ENCODE results near the gene CACNA1I.

Gene CACNA1I

DNA sequence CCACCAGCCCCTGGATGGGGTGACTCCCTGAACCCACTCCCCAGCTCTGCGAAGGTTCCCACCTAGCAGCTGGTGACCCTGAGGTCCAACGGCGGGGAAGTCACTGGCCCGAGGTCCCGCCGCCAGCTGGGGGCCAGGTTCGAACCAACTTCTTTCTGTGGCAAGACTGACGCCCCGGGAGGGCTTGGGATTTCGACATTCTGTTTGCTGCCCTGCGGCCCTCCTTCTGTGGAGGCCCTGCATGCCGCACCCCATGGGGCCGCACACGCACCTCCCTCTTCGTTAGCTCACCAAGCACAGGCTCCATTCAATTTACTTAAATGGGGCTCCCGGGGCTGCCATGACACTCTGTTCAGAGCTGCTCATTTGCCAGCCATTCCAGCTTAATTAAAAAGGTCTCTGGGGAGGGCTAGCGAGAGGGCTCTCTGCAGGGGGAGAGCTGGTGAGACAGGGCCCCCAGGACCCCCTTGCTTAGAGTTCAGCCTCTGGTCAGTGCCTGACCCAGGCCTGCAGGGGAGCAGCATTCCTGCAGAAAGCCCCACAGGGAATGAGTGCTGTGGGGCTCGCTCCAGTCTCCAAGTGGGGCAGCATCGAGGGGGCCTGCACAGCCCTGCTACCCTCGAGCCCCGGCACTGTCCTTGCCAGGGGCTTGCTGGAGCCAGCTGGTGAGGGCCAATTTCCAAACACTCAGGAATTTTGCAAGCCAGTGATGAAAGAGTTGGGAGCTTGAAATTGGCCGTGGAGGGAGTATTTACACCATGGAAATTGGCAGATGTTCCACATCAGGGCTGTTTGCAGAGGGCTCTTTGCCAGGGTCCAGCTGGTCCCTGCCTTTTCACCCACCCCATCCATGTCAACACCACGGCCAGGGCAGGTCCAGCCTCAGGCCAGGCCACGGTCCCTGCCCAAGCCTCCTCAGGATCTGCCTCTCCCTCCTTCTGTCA lies 80.8 kb downstream of the CACNA1I start:
- DNase-seq (ENCODE audit: low read depth): no peak

DNA sequence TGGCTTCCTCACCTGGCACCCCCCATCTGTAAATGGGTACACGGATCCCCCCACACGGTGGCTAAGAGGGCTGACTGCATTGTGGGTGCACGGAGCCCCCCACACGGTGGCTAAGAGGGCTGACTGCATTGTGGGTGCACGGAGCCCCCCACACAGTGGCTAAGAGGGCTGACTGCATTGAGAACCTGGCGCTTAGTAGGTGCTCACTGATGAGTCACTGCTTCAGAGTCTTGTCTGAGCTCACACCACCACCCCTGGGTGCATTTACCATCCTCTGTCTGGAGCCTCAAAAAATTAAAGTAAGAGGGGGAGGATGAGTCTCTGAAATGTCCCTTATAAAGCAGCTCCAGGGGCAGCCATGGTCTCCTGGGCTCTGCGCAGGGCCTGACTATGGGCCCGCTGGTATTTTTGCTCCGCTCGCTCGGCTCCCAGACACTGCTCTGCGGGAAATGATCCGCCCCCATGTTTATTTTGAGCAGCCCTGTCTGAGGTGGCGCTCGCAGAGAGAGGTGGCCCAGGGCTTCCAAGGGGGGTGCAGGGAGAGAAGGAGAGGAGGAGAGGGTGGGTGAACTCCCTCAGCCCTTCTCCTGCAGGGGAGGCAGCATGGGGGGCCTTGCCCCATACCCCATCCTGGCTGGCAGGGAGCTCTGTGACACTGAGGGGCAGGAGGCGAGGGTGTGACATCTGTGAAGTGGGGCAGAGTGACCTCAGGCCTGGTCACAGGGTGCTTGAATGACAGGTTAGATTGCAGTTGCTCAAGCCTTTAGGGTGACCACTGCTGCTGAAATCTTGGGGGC lies 82.6 kb downstream of the CACNA1I start:
- DNase-seq (ENCODE audit: low read depth): no peak

DNA sequence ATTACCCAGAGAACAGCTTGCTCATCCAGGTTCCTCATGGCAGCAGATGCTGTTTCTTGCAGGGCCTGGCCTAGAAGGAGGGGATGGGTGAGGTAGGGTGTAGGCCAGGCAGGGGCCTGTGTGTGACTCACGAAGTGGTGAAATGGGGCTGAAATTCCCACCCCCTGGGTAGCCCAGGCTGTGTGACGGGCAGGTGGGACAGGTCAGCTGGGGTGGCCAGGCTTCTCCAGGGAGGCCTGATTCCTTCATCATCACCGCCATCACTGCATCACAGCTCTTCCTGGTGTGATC lies 83.2 kb downstream of the CACNA1I start:
- DNase-seq (ENCODE audit: low read depth): no peak

DNA sequence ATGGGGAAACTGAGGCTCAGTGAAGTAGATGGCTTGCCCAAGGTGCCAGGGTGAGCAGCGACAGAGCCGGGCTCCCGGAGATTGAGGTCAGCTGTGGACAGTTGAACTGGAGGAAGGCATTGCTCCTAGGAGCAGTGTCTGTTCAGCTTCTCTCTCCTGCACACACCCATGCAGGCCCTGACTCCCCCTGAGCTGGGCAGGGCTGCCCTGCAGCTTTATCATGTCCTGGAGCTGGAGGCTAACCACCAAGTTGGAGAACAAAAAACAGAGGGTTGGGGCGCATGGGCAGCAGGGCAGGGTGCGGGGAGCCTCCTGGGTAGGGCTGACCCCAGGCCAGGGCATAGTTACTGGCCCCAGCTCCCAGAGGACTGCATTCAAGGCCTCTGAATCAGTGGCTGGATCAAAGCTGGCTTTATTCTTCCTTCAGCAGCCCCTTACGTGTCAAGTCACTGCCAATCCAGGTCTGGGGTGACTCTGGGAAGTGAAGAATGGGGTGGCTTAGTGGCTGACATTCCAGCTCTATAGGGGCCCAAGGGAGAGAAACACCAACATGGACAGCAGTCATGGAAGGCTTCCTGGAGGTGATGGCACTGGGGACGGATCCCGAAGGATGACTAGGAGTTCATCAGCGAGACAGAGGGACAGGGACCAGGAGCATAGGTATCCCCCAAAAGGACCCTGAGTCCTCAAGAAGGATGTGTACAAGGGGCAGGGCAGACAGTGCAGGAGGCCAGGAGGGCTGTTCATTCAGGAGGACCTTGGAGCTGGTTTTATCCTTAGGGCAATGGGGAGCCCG lies 83.8 kb downstream of the CACNA1I start:
- DNase-seq (ENCODE audit: low read depth): no peak

DNA sequence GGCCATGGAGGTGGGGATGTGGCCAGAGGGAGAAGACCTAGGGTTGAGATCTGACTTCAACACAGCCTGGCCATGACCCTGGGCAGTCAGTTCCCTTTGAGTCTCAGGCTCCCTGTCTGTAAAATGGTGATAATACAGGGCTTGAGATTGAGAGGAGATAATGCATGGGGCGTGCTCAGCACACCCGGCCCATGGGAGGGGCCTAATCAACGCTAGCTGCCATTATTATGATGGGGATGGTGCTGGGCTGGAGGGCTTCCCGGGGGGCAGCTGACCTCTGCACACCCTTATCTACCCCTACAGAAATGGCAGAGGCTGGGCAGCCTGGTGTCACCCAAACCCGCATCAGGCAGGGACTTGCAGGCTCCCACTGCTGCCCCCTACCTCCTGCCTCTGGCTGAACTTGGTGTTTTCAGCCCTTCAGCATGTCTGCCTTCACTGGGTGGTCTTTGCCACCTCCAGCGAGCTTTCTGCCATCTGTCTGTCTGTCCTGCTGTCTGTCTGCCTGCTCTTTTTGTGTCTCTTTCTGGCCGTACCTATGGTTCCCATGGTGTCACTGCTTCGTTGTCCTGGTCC lies 84.5 kb downstream of the CACNA1I start:
- no peak for DNase-seq (ENCODE audit: low read depth)

DNA sequence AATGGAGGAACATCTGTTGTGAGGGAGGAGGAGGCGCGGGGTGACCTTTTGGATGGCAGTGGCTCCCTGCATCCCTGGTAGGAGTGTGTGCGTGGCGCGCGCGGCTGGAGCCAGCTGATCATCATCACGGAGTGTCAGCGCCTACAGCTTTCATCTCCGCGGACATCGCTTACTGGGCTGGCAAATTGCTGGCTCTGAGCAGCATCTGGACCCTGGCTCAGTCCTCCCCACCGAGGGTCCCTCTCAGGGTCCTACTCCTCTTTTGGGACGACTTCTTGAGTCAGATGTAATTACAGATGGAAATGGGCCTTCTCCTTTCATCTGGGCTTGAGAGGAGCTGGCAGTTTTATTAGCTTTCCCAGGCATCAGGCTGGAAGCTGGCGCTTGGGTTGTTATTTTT lies 85.3 kb downstream of the CACNA1I start:
- DNase-seq (ENCODE audit: low read depth): no peak

DNA sequence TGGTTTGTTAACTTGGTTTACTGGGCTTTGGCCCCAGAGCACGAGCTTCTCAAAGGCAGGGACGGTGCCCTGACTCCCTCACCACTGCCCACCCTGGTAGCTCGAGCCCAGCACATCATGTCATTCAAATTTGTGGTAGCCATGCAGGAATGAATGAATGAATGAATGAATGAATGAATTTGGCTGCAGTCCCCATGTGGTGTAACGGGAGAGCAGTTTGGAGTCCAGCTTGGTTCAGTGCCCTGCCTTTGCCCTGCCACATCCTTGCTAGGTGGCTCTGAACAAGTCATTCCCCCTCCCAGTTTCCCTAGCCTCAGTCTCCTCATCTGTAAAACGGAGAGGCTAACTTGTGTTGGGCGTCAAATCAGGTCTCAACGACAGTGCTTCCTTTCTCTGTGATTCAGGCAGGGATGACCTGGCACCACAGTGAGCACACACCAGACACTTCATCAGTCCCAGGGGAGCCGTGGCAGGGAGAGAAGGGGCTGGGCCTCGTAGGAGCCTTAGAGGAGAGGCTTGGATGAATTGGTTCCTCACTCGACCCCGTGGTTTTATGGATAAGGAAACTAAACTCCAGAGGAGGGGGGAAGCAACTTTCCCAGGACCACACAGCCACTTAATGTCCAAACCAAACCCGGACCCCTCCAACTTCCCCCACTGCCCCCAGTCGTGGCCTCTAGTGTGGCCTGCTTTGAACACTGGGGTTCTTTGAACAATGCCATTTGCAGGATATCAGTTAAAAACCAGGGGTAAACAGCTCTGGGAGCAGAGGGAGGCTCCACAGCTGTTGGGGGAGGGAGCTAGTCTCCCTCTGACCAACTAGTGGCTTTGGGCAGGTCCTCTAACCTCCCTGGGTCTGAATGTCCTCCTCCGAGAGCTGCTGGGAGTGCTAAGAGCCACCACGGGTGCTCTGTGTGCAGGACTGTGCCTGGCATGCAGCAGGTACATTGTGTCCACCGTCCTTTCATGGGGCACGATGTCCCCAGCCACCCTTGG lies 86.2 kb downstream of the CACNA1I start:
- DNase-seq (ENCODE audit: low read depth): no peak

DNA sequence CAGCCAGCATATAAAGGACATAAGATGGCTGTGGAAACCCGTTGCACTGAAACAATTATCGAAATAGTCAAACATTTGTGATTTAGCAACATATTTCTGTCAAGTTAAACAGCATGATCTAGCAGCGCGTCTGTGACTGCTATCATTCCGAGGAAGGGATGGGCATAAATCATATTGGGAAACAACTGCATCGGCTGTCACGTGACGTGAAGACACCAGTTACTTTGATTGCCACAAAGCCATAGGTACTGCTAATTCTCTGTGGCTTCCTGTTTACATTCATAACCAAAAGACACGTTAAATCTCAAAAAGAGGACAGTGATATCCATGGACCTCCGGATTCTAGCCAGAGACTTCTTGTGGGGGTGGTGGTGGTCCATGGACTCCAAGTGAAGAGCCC lies 87.8 kb downstream of the CACNA1I start:
- no peak for DNase-seq (ENCODE audit: low read depth)

DNA sequence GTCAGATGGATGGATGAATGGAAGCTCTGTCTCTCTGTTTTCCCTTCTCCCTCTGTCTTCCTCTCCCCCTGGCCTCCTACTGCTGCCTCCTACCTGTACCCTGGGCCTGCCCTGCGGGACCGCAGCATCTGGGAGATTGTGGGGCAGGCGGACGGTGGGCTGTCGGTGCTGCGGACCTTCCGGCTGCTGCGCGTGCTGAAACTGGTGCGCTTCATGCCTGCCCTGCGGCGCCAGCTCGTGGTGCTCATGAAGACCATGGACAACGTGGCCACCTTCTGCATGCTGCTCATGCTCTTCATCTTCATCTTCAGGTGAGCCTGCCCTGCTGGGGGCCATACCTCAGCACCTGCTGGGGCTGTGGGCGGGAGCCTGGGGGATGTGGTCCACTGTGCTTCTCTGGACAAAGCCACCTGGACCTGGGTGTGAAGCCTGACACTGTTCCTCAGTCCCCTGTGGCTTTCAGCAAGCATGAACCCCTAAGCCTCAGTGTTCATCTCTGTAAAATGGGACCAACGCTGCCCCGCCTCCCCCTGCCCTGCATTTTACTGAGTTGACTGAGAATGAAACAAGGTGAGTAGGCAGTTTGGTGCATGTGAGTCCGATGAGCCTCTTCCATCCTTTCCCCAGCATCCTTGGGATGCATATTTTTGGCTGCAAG lies 88.4 kb downstream of the CACNA1I start:
- no peak for DNase-seq (ENCODE audit: low read depth)

DNA sequence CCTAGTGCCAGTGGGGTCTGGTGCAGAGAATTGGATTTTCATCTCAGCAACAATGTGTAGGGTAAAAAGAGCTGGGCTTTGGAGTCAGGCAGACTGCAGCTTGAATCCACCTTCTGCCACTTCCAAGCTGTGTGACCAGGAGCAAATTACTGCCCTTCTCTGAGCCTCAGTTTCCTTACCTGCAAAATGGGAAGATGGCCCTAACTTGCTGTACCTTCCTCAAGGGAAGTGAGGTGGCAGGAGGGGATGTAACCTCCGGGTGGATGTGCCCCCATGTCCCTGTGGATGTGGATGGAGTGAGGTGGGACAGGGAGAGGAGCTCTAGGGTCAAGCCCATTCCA lies 90.9 kb downstream of the CACNA1I start:
- no peak for DNase-seq (ENCODE audit: low read depth)

DNA sequence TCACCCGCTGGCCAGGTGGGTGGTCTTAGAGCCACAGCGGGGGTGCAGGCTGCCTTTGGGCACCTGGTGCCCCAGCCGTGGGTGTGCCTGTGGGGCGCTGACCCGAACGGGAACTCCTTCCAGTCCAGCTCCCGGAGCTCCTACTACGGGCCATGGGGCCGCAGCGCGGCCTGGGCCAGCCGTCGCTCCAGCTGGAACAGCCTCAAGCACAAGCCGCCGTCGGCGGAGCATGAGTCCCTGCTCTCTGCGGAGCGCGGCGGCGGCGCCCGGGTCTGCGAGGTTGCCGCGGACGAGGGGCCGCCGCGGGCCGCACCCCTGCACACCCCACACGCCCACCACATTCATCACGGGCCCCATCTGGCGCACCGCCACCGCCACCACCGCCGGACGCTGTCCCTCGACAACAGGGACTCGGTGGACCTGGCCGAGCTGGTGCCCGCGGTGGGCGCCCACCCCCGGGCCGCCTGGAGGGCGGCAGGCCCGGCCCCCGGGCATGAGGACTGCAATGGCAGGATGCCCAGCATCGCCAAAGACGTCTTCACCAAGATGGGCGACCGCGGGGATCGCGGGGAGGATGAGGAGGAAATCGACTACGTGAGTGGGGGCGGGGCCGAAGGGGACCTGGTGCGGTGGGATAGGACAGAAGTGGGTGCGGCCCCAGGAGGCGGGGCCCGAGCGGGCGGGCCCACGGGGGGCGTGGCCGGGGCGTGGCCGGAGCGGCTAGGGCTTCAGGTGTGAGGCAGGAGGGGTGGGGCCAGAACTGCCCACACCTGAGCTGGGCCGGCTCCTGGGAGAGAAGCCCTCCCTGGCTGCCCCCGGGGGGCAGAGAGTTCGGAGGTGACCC lies 91.5 kb downstream of the CACNA1I start:
- peak; percentile 57 for DNase-seq (ENCODE audit: low read depth)

DNA sequence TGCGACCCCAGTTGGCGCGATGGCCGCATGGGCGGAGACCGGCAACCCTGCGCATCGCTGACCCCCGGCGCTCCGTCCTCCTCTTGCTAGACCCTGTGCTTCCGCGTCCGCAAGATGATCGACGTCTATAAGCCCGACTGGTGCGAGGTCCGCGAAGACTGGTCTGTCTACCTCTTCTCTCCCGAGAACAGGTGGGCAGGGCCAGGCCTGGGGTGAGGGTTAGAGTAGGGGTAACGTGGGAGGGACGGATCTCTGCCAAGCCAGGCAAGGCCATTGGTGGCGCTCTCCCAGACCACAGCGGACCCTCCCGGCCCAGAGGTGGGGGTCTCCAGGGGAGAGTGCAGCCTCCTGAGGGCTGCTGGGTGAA lies 92.1 kb downstream of the CACNA1I start:
- no peak for DNase-seq (ENCODE audit: low read depth)

DNA sequence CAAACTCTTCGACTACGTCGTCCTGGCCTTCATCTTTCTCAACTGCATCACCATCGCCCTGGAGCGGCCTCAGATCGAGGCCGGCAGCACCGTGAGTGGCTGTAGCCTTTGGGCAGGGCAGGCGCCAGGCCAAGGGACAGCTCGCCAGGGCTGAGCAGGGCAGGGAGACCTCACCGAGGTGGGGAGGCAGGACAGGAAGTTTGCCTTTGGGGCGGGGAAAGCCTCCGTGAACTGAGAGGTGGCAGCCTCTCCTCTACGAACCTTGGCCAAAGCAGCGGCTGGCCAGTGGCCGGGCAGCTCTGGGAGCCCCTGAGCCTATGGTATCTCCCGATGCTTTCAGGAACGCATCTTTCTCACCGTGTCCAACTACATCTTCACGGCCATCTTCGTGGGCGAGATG lies 93.2 kb downstream of the CACNA1I start:
- DNase-seq (ENCODE audit: low read depth): no peak

DNA sequence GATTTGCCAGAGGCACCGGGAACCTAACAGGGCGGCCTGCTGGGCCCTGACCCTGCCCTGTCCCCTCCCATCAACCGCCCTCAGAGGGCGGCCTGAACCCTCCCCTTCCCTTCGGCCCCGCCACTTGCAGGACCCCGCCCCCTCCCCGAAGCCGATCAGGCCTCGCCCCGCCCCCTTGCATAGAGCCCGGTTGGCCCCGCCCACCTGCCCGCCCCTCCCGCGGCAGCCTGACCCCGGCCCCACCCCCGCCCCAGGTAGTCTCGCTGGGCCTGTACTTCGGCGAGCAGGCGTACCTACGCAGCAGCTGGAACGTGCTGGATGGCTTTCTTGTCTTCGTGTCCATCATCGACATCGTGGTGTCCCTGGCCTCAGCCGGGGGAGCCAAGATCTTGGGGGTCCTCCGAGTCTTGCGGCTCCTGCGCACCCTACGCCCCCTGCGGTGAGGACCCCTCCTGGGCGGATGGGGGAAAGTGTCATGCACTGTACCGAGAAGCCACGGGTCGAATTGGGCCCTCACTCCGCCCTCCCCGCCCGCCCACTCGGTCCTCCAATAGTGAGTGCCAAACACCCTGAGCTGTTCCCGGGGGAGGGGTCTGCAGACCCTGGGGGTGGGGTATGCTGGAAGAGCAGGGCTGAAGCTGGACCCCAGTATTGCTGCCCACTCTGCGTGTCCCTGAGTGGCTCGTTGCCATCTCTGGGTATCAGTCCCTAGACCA lies 94.1 kb downstream of the CACNA1I start:
- DNase-seq (ENCODE audit: low read depth): no peak

DNA sequence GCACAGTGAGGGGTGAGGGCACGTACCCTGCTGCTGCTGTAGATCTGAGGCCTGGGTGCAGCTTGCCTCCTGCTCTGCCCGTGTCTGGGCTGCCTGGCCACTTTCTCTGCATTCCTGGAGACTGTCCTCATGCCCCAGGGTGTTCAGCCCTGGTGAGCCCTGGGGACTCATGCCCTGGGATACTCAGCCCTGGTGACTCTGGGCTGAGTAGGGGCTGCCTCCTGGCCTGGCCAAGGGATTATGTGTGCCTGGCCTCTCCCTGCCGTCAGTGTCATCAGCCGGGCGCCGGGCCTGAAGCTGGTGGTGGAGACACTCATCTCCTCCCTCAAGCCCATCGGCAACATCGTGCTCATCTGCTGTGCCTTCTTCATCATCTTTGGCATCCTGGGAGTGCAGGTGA lies 94.7 kb downstream of the CACNA1I start:
- no peak for DNase-seq (ENCODE audit: low read depth)

DNA sequence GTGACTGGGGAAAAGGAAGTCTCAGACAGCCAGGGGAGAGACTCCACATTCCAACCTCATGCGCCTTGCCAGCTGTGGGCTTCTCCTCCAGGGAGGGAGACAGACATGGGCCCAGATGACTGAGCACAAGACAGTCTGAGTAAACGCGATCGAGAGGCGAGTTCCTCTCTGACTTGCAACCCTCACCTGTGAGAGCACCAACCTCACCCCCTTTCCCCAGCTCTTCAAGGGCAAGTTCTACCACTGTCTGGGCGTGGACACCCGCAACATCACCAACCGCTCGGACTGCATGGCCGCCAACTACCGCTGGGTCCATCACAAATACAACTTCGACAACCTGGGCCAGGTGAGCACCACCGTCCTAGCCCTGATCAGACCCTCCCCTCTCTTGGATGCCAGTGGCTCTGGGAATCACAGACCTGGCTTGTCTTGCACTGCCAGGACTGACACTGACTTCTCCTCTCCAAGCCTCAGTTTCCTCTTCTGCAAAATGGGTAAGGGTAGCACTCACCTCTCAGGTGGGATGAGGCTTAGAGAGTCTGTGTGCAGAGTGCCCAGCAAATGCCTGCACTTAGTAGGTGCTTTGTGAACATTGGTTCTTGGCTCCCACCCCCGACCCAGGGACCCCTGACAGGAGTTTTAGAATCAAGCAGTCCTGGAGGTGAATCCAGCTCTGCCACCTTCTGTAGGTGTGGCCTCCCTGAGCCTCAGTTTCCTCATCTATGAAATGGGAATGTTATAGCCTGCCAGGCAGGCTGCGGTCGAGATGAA lies 95.3 kb downstream of the CACNA1I start:
- DNase-seq (ENCODE audit: low read depth): no peak

DNA sequence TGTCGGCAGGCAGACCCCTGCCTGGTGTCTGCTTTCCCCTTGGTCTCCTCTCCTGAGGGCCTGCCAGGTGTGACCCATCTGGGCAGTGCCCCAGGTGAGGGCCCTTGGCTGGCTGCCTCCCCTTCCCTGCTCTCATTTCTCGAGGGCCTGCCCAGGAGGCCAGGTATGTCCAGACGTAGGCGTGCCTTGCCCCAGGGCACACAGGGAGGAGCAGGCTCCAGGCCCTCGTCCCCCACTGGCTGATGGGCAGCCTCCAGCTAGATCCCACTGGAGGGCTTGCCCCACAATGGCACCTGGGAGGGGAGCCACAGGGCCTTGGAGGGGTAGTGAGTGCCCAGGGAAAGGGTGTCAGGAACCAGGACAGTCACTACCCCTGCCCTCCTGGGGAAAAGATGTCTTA lies 95.9 kb downstream of the CACNA1I start:
- no peak for DNase-seq (ENCODE audit: low read depth)

DNA sequence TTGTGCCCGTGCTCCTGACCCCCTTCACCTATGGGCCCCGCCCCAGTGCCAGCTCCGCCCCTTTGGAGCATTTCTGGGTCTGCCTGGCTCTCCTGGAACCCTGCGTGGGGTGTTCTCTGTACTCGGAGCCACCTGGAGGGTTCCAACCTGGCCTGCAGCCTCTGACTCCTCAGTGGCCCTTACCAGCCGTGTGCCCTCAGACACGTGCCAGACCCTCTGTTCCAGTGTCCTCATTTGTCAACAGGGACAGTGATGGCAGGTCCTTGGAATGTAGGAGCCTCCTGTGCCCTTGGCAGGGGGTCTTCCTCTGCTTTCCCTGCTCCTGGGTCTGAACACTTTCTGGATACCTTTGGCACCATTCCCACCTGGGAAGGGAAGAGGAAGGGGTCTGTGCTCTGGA lies 96.4 kb downstream of the CACNA1I start:
- no peak for DNase-seq (ENCODE audit: low read depth)

Data from stimulated activated CD8-positive, alpha-beta memory T cell treated with anti-CD3 and anti-CD28 coated beads, Interleukin-15, amount 100 ng/mL, for 1 hour (primary cell).